ENCODE data around the gene HOXA10. TPM values are rescaled to one million over a fixed set of nuclear protein-coding genes. Genes with fewer than 3 reads are reported as not detected.

The HOXA10 gene
- total RNA-seq, 1 donor from 2014 or later: not detected

GRCh38 chr7:27180431-27181420 is 6.6 kb upstream of the HOXA10 start:
- Histone ChIP-seq H3K27me3 (ENCODE audit: low read depth) (peaks cover 100% of the 10 kb centered on the region), H3K27ac (replicated peaks) (no peak overlapping the region), H3K9me3 (replicated peaks) (no peaks in the 10 kb centered on the region), H3K4me3 (no peak overlapping the region), H3K4me1 (peaks cover 36% of the 10 kb centered on the region), H3K36me3 (no peaks in the 10 kb centered on the region)
- DNase-seq: no peak
- intact Hi-C loops (cut with micrococcal nuclease): no loop called here
- TF ChIP-seq CTCF (IDR thresholded peaks at IDR 0.05; ENCODE audit: borderline replicate concordance): no peak

- peak; percentile 46 for DNase-seq
- TF ChIP-seq CTCF (IDR thresholded peaks at IDR 0.05; ENCODE audit: borderline replicate concordance): peak; percentile 76
- Histone ChIP-seq H3K36me3 (no peaks in the 10 kb centered on the region), H3K9me3 (replicated peaks) (no peaks in the 10 kb centered on the region), H3K4me3 (peak overlapping the region; percentile 37), H3K27ac (replicated peaks) (no peak overlapping the region), H3K4me1 (peaks cover 27% of the 10 kb centered on the region), H3K27me3 (ENCODE audit: low read depth) (peaks cover 100% of the 10 kb centered on the region)
- intact Hi-C loops (cut with micrococcal nuclease): no loop called here
Measured at GRCh38 chr7:27179503-27180430, 5.6 kb upstream of the HOXA10 start.

- Histone ChIP-seq H3K4me3 (no peak overlapping the region), H3K9me3 (replicated peaks) (no peaks in the 10 kb centered on the region), H3K36me3 (no peaks in the 10 kb centered on the region), H3K4me1 (peaks cover 26% of the 10 kb centered on the region), H3K27me3 (ENCODE audit: low read depth) (peaks cover 100% of the 10 kb centered on the region), H3K27ac (replicated peaks) (no peak overlapping the region)
- no peak for TF ChIP-seq CTCF (IDR thresholded peaks at IDR 0.05; ENCODE audit: borderline replicate concordance)
- intact Hi-C loops (cut with micrococcal nuclease): no loop called here
- DNase-seq: peak; percentile 3
Measured at GRCh38 chr7:27179030-27179429, 4.9 kb upstream of the HOXA10 start.

GRCh38 chr7:27178366-27178765 is 4.2 kb upstream of the HOXA10 start:
- no peak for TF ChIP-seq CTCF (IDR thresholded peaks at IDR 0.05; ENCODE audit: borderline replicate concordance)
- DNase-seq: no peak
- Histone ChIP-seq H3K4me3 (no peak overlapping the region), H3K4me1 (peaks cover 26% of the 10 kb centered on the region), H3K36me3 (no peaks in the 10 kb centered on the region), H3K27me3 (ENCODE audit: low read depth) (peaks cover 100% of the 10 kb centered on the region), H3K27ac (replicated peaks) (no peak overlapping the region), H3K9me3 (replicated peaks) (no peaks in the 10 kb centered on the region)
- intact Hi-C loops (cut with micrococcal nuclease): no loop called here

GRCh38 chr7:27177795-27178320 is 3.7 kb upstream of the HOXA10 start:
- Histone ChIP-seq H3K4me1 (peaks cover 27% of the 10 kb centered on the region), H3K36me3 (no peaks in the 10 kb centered on the region), H3K27ac (replicated peaks) (no peak overlapping the region), H3K27me3 (ENCODE audit: low read depth) (peaks cover 100% of the 10 kb centered on the region), H3K4me3 (no peak overlapping the region), H3K9me3 (replicated peaks) (no peaks in the 10 kb centered on the region)
- TF ChIP-seq CTCF (IDR thresholded peaks at IDR 0.05; ENCODE audit: borderline replicate concordance): no peak
- intact Hi-C loops (cut with micrococcal nuclease): no loop called here
- DNase-seq: no peak
